NK-92 (cell line): ENCODE results near the gene PGRMC1.
"Not testable (repeated sequence)": the region's sequence is repeated elsewhere in the genome, so short reads cannot be mapped to it uniquely, and the experiment has no call there.

ENCODE experiments used
- DNase-seq: peaks from one replicate; lab custom pipeline; 2025; ENCODE audit not compliant: unreplicated experiment; lab: John Stamatoyannopoulos, UW

PGRMC1 gene

GRCh38 chrX:119231936-119232445 lies 4.1 kb upstream of the PGRMC1 start:
- no peak for DNase-seq

GRCh38 chrX:119235051-119235511 lies 1.0 kb upstream of the PGRMC1 start:
- no peak for DNase-seq

GRCh38 chrX:119236623-119237561 lies 807 bp downstream of the PGRMC1 start:
- DNase-seq = no peak

- DNase-seq = no peak
Measured at GRCh38 chrX:119237562-119237942, 1.5 kb downstream of the PGRMC1 start.

GRCh38 chrX:119238557-119238956 lies 2.5 kb downstream of the PGRMC1 start:
- DNase-seq = no peak

- DNase-seq = no peak
Measured at GRCh38 chrX:119240356-119240755, 4.3 kb downstream of the PGRMC1 start.

GRCh38 chrX:119247702-119248101 lies 11.6 kb downstream of the PGRMC1 start:
- no peak for DNase-seq

GRCh38 chrX:119249891-119250290 lies 13.8 kb downstream of the PGRMC1 start:
- no peak for DNase-seq

GRCh38 chrX:119251386-119251785 lies 15.3 kb downstream of the PGRMC1 start:
- no peak for DNase-seq

GRCh38 chrX:119252716-119253115 lies 16.6 kb downstream of the PGRMC1 start:
- DNase-seq = no peak

GRCh38 chrX:119266364-119266995 lies 30.4 kb downstream of the PGRMC1 start:
- DNase-seq = no peak

- DNase-seq = not testable (repeated sequence)
Measured at GRCh38 chrX:119267115-119267514, 31.0 kb downstream of the PGRMC1 start.

GRCh38 chrX:119272882-119273419 lies 36.9 kb downstream of the PGRMC1 start:
- DNase-seq = no peak

GRCh38 chrX:119273420-119274192 lies 37.5 kb downstream of the PGRMC1 start:
- no peak for DNase-seq

- DNase-seq = not testable (repeated sequence)
Measured at GRCh38 chrX:119282347-119282746, 46.3 kb downstream of the PGRMC1 start.

GRCh38 chrX:119288890-119289393 lies 52.9 kb downstream of the PGRMC1 start:
- no peak for DNase-seq

GRCh38 chrX:119290476-119290875 lies 54.4 kb downstream of the PGRMC1 start:
- no peak for DNase-seq

GRCh38 chrX:119291246-119291645 lies 55.2 kb downstream of the PGRMC1 start:
- DNase-seq = not testable (repeated sequence)

GRCh38 chrX:119292445-119292844 lies 56.4 kb downstream of the PGRMC1 start:
- no peak for DNase-seq
